DMS153 (cell line): ENCODE data around the gene HLTF.
A peak's percentile ranks its signal among the peaks of the same experiment; 100 is the strongest.
"Not testable (repeated sequence)": the region's sequence is repeated elsewhere in the genome, so short reads cannot be mapped to it uniquely, and the experiment has no call there.

Source experiments
- DNase-seq: peaks from one replicate; lab custom pipeline; 2025; lab: John Stamatoyannopoulos, UW

HLTF gene

GRCh38 chr3:148991219-148992026 lies 94.9 kb downstream of the HLTF start, which contains the start of gene GYG1:
Gene GYG1, plus strand, starts transcription at chr3:148991540. Its CDS starts 101 bp downstream, at chr3:148991641.
- DNase-seq = peak; percentile 53

GRCh38 chr3:148990236-148990635 lies 96.1 kb downstream of the HLTF start:
- DNase-seq = peak; percentile 11

- DNase-seq = not testable (repeated sequence)
Observed at GRCh38 chr3:148987551-148987950, 98.8 kb downstream of the HLTF start.

- DNase-seq = no peak
Observed at GRCh38 chr3:148981273-148981672, 105.1 kb downstream of the HLTF start.
